Ascending aorta (tissue), 2 donors: ENCODE data around the gene FYN. TPM values are rescaled to one million over a fixed set of nuclear protein-coding genes. Genes with fewer than 3 reads are reported as not detected.
A peak's percentile ranks its signal among the peaks of the same experiment; 100 is the strongest.

Source experiments
- DNase-seq, 2 donors: peaks; one replicate each; pipeline ENCODE4 v3.0.0-alpha.2; 2019; ENCODE audit warnings: low spot score in 2 of 2
- H3K27ac ChIP-seq, 2 donors: fragments of 200-600 bp; sonication (generic); one replicate each; pipeline ENCODE4 v1.5.1; 2016 to 2017; ENCODE audit warnings: mild to moderate bottlenecking in 1 of 2
- H3K27me3 ChIP-seq: fragments of 200-600 bp; sonication (generic); one replicate; pipeline ENCODE4 v1.5.1; 2017
- H3K36me3 ChIP-seq, 2 donors: fragments of 200-600 bp; sonication (generic); one replicate each; pipeline ENCODE4 v1.5.1; 2016
- H3K4me1 ChIP-seq, 2 donors: fragments of 200-600 bp; sonication (generic); one replicate each; pipeline ENCODE4 v1.5.1; 2016 to 2017; ENCODE audit warnings: mild to moderate bottlenecking in 1 of 2
- H3K4me3 ChIP-seq, 2 donors: fragments of 200-600 bp; sonication (generic); one replicate each; pipeline ENCODE4 v1.5.1; 2016 to 2017; ENCODE audit warnings: mild to moderate bottlenecking in 1 of 2
- H3K9me3 ChIP-seq, 2 donors: fragments of 200-600 bp; sonication (generic); one replicate each; pipeline ENCODE4 v1.5.1; 2016
- intact Hi-C: fragments of 100-400 bp; cut with DNase I; formaldehyde crosslinking; loops from one replicate; pipeline ENCODE4 v1.15.1; 2023
- total RNA-seq: library from RNA; depleted of rRNA; stranded (reverse); fragments of >200 nt; gene quantifications from one replicate; pipeline ENCODE4 v1.1.0, GENCODE V29; 2016
- TF ChIP-seq, protein P1 (sequence below), 3 experiments: fragments of 200-600 bp in 2 of 3; fragments of 450-650 bp in 1 of 3; sonication (generic) in 2 of 3; IDR thresholded peaks; one replicate each; pipeline ENCODE4 v1.5.1; 2016 to 2019; ENCODE audit warnings: antibody characterized with exemption in 3 of 3, mild to moderate bottlenecking in 1 of 3, moderate library complexity in 1 of 3

Gene FYN
- total RNA-seq, 1 donor from 2014 or later: 141 TPM

GRCh38 chr6:111668410-111668809 lies 204.8 kb downstream of the FYN start:
- Histone ChIP-seq H3K4me3 (no peak overlapping the region), H3K4me1 (peaks cover 15 to 24% of the 10 kb centered on the region in 2 donors), H3K27ac (peak overlapping the region in 1 of 2 donors; percentile 28), H3K9me3 (no peaks in the 10 kb centered on the region), H3K36me3 (peaks cover 3 to 10% of the 10 kb centered on the region in 2 donors), H3K27me3 (no peaks in the 10 kb centered on the region)
- TF ChIP-seq, protein P1, sequence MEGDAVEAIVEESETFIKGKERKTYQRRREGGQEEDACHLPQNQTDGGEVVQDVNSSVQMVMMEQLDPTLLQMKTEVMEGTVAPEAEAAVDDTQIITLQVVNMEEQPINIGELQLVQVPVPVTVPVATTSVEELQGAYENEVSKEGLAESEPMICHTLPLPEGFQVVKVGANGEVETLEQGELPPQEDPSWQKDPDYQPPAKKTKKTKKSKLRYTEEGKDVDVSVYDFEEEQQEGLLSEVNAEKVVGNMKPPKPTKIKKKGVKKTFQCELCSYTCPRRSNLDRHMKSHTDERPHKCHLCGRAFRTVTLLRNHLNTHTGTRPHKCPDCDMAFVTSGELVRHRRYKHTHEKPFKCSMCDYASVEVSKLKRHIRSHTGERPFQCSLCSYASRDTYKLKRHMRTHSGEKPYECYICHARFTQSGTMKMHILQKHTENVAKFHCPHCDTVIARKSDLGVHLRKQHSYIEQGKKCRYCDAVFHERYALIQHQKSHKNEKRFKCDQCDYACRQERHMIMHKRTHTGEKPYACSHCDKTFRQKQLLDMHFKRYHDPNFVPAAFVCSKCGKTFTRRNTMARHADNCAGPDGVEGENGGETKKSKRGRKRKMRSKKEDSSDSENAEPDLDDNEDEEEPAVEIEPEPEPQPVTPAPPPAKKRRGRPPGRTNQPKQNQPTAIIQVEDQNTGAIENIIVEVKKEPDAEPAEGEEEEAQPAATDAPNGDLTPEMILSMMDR (IDR thresholded peaks at IDR 0.05): peak in 1 of 3 experiments; percentile 26
- no peak for DNase-seq
- intact Hi-C loops: loop anchor here (2.0 kb wide), 1 partner anchor 14 kb away; no protein-coding TSS in a partner anchor

GRCh38 chr6:111667931-111668330 lies 205.3 kb downstream of the FYN start:
- H3K4me1 ChIP-seq: peaks cover 15 to 29% of the 10 kb centered on the region in 2 donors
- H3K27me3 ChIP-seq: no peaks in the 10 kb centered on the region
- TF ChIP-seq, protein P1 (IDR thresholded peaks at IDR 0.05): no peak
- no peak for DNase-seq
- intact Hi-C loops: loop anchor here (2.0 kb wide), 1 partner anchor 15 kb away; no protein-coding TSS in a partner anchor
- no peaks in the 10 kb centered on the region for H3K9me3 ChIP-seq
- H3K36me3 ChIP-seq: peaks cover 0 to 7% of the 10 kb centered on the region in 2 donors
- no peak overlapping the region for H3K4me3 ChIP-seq
- H3K27ac ChIP-seq: no peak overlapping the region

- TF ChIP-seq, protein P1 (IDR thresholded peaks at IDR 0.05): no peak
- Histone ChIP-seq H3K4me3 (no peak overlapping the region), H3K36me3 (peaks cover 0 to under 1% of the 10 kb centered on the region in 2 donors), H3K9me3 (no peaks in the 10 kb centered on the region), H3K27ac (peak overlapping the region; percentile 73 to 78), H3K27me3 (no peaks in the 10 kb centered on the region), H3K4me1 (peaks cover 15 to 38% of the 10 kb centered on the region in 2 donors)
- intact Hi-C loops: no loop called here
- peak in 1 of 2 donors; percentile 73 for DNase-seq
Measured at GRCh38 chr6:111666847-111667246, 206.4 kb downstream of the FYN start.

DNA sequence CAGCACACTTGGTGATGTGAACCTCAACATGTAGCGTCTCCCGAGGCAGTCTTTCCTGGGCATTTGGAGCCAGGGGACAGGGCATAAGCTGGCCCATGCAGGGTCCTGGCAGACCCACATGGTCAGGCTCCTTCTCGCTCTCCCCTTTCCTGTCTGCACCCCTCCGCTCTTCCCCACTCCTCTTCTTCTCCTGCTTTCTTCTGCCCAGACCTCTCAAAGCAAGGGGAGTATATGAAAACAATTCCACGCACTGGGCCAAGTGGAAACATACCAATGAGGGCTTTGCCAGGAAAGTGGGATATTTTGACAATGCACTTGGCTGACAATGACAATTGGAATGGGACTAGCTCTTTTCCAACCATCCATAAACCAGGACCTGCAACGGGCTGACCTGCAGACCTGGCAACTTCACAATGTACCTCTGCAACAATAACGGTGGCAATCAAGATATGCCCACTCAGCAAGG lies 208.7 kb downstream of the FYN start:
- intact Hi-C loops: loop anchor here (2.0 kb wide), 1 partner anchor 60 kb away; the partner anchor contains the start of gene TRAF3IP2
- H3K27me3 ChIP-seq: no peaks in the 10 kb centered on the region
- TF ChIP-seq, protein P1 (IDR thresholded peaks at IDR 0.05): no peak
- no peaks in the 10 kb centered on the region for H3K9me3 ChIP-seq
- H3K4me3 ChIP-seq: peak overlapping the region in 1 of 2 donors; percentile 36
- peaks cover 15 to 40% of the 10 kb centered on the region in 2 donors for H3K4me1 ChIP-seq
- H3K27ac ChIP-seq: peak overlapping the region; percentile 59 to 85
- peak in 1 of 2 donors; percentile 77 for DNase-seq
- H3K36me3 ChIP-seq: no peaks in the 10 kb centered on the region

DNA sequence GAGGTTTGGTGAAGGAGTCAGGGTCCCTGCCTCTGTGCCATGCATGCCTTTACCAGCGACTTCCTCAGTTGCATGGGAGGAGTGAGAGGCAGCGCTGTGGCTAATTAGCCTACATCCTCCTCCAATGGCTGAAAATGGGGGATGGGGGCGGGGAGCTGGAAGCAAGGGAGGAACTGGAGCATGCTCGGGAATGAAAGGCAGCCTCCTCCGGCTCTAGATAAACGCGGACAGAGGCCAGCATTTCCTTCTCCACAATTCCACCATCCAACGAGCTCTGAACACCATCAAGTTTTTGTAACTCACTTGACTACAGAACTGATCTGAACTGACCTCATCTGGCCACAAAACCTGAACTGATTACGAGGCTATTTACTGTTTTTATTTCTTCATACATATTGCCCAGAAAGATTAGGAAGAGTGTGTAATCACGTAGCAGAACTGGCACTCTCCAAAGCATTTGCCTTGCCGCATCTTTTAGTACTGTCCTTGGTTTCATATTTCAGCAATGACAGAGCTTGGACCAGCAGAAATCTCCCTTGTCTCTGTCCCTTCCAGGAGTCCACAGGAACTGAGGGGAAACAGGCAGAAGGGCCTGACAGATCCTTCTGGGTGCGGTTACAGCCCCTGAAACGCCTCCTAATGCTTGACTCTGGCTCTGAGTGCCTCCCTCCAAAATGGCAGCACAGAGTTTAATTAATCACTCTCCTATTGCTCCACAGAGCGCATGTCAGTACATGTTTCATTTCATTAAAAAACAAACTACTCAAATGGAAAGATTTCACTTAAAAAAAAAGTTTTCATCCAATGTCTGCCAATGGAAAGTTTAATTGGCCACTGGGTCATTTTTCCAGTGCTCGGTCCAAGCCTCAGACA lies 209.3 kb downstream of the FYN start:
- H3K4me1 ChIP-seq: peaks cover 15 to 45% of the 10 kb centered on the region in 2 donors
- intact Hi-C loops: loop anchor here (2.0 kb wide), 1 partner anchor 59 kb away; the partner anchor contains the start of gene TRAF3IP2
- DNase-seq: peak in 1 of 2 donors; percentile 75

More for the DNA sequence above, 209.3 kb downstream of the FYN start:
- TF ChIP-seq, protein P1 (IDR thresholded peaks at IDR 0.05): no peak
- no peaks in the 10 kb centered on the region for H3K27me3 ChIP-seq
- H3K4me3 ChIP-seq: peak overlapping the region in 1 of 2 donors; percentile 36
- H3K36me3 ChIP-seq: no peaks in the 10 kb centered on the region
- no peaks in the 10 kb centered on the region for H3K9me3 ChIP-seq
- H3K27ac ChIP-seq: peak overlapping the region; percentile 59 to 85
